Liver (tissue), 9 donors: ENCODE measurements around the gene RHNO1. TPM values are rescaled to one million over a fixed set of nuclear protein-coding genes. Genes with fewer than 3 reads are reported as not detected.

Experiments used
- DNase-seq: peaks from one replicate; pipeline ENCODE4 v3.0.0-alpha.2; 2017; ENCODE audit warnings: low spot score
- H3K27ac ChIP-seq, 2 donors: one replicate each; pipeline ENCODE4 v1.7.0; 2013; ENCODE audit warnings: inconsistent platforms in 2 of 2, low read length in 2 of 2, control low read depth in 1 of 2, low read depth in 1 of 2, mild to moderate bottlenecking in 1 of 2
- H3K27me3 ChIP-seq, 4 donors: one replicate each; pipeline versions ENCODE4 v1.6.1 to v1.7.0; 2013; ENCODE audit warnings: low read length in 3 of 4, inconsistent platforms in 1 of 4, mild to moderate bottlenecking in 1 of 4, moderate library complexity in 1 of 4; ENCODE audit not compliant: control insufficient read depth in 4 of 4, insufficient read depth in 4 of 4
- H3K36me3 ChIP-seq, 4 donors: one replicate each; pipeline versions ENCODE4 v1.6.1 to v1.7.0; 2013; ENCODE audit warnings: low read length in 3 of 4, mild to moderate bottlenecking in 3 of 4, low read depth in 1 of 4, moderate library complexity in 1 of 4; ENCODE audit not compliant: control insufficient read depth in 4 of 4, insufficient read depth in 3 of 4
- H3K4me1 ChIP-seq, 4 donors: one replicate each; pipeline versions ENCODE4 v1.6.1 to v1.7.0; 2013; ENCODE audit warnings: low read length in 3 of 4, mild to moderate bottlenecking in 3 of 4, moderate library complexity in 1 of 4; ENCODE audit not compliant: control insufficient read depth in 4 of 4, insufficient read depth in 4 of 4
- H3K4me3 ChIP-seq, 3 donors: one replicate each; pipeline versions ENCODE4 v1.6.1 to v1.7.0; 2013; ENCODE audit warnings: low read length in 3 of 3, control low read depth in 1 of 3, low read depth in 1 of 3, mild to moderate bottlenecking in 1 of 3
- H3K9ac ChIP-seq, 2 donors: one replicate each; pipeline ENCODE4 v1.7.0; 2013; ENCODE audit warnings: low read length in 2 of 2, mild to moderate bottlenecking in 2 of 2, moderate library complexity in 2 of 2, control low read depth in 1 of 2, low read depth in 1 of 2
- H3K9me3 ChIP-seq, 4 donors: one replicate each; pipeline versions ENCODE4 v1.6.1 to v1.7.0; 2013; ENCODE audit warnings: low read length in 3 of 4; ENCODE audit not compliant: control insufficient read depth in 4 of 4
- CTCF ChIP-seq: fragments of 150-350 bp; IDR thresholded peaks from 2 replicates; pipeline ENCODE4 v1.5.1; 2017; ENCODE audit warnings: improper control_type of control experiment, low read depth, low read length; ENCODE audit not compliant: missing input control
- EGR1 ChIP-seq, 2 donors: IDR thresholded peaks; 2 replicates each; pipeline ENCODE4 v1.6.1; 2016 to 2018; ENCODE audit warnings: antibody characterized with exemption in 2 of 2, low read depth in 2 of 2
- FOXA2 ChIP-seq: IDR thresholded peaks from 2 replicates; pipeline ENCODE4 v1.6.1; 2016; ENCODE audit warnings: antibody characterized with exemption
- GABPA ChIP-seq, 2 donors: IDR thresholded peaks in 1 of 2; conservative IDR thresholded peaks in 1 of 2; 2 replicates each; pipeline ENCODE4 v1.6.1; 2016; ENCODE audit warnings: antibody characterized with exemption in 2 of 2, mild to moderate bottlenecking in 1 of 2, moderate library complexity in 1 of 2
- HNF4A ChIP-seq, 2 donors: conservative IDR thresholded peaks; 2 replicates each; pipeline ENCODE4 v1.6.1; 2016; ENCODE audit warnings: antibody characterized with exemption in 2 of 2, mild to moderate bottlenecking in 2 of 2
- HNF4G ChIP-seq: IDR thresholded peaks from 2 replicates; pipeline ENCODE4 v1.6.1; 2016; ENCODE audit warnings: antibody characterized with exemption
- JUND ChIP-seq, 2 donors: IDR thresholded peaks; 2 replicates each; pipeline ENCODE4 v1.6.1; 2016; ENCODE audit warnings: antibody characterized with exemption in 2 of 2
- MAX ChIP-seq: IDR thresholded peaks from 2 replicates; pipeline ENCODE4 v1.6.1; 2016; ENCODE audit warnings: antibody characterized with exemption
- NR2F2 ChIP-seq: IDR thresholded peaks from 2 replicates; pipeline ENCODE4 v1.6.1; 2016; ENCODE audit warnings: antibody characterized with exemption
- RAD21 ChIP-seq, 2 donors: IDR thresholded peaks; 2 replicates each; pipeline ENCODE4 v1.6.1; 2016; ENCODE audit warnings: antibody characterized with exemption in 2 of 2, mild to moderate bottlenecking in 2 of 2
- RXRA ChIP-seq, 2 donors: IDR thresholded peaks; 2 replicates each; pipeline ENCODE4 v1.6.1; 2017 to 2018; ENCODE audit warnings: antibody characterized with exemption in 2 of 2, mild to moderate bottlenecking in 1 of 2
- SP1 ChIP-seq: IDR thresholded peaks from 2 replicates; pipeline ENCODE4 v1.6.1; 2018; ENCODE audit warnings: antibody characterized with exemption, mild to moderate bottlenecking
- TAF1 ChIP-seq: conservative IDR thresholded peaks from 2 replicates; pipeline ENCODE4 v1.6.1; 2016; ENCODE audit warnings: antibody characterized with exemption, mild to moderate bottlenecking
- YY1 ChIP-seq: IDR thresholded peaks from 2 replicates; pipeline ENCODE4 v1.6.1; 2016; ENCODE audit warnings: antibody characterized with exemption, mild to moderate bottlenecking
- ZBTB33 ChIP-seq: IDR thresholded peaks from 2 replicates; pipeline ENCODE4 v1.6.1; 2016; ENCODE audit warnings: antibody characterized with exemption
- WGBS: extraction: QIAGEN DNeasy Blood & Tissue Kit; methylation state at CpG from one replicate; pipeline ENCODE4 v1.1.7; 2013; 5-methylcytosine and 5-hydroxymethylcytosine counted together
- polyA plus RNA-seq, 2 donors: library from polyadenylated mRNA; stranded (reverse) in 1 of 2; unstranded in 1 of 2; fragments of 200-250 nt in 1 of 2; fragments of >200 nt in 1 of 2; fragmentation: Nextera tagmentation in 1 of 2; extraction: Ambion mirVana in 1 of 2; gene quantifications; one replicate each; pipeline versions ENCODE4 v1.2.1 to v1.2.3, GENCODE V29; 2013 to 2015
- total RNA-seq, 2 donors: library from RNA; depleted of rRNA; stranded (reverse); fragments of >200 nt; gene quantifications; one replicate each; pipeline ENCODE4 v1.2.3, GENCODE V29; 2014
- donor health status: healthy.
- donor health status: healthy.
- donor health status: healthy.
- donor health status: healthy.
- donor health status: healthy.

Gene RHNO1
- total and polyA plus RNA-seq, 4 donors: 1.4 to 14.5 (median 2.8) TPM

GRCh38 chr12:2886768-2887450 lies 9.9 kb downstream of the RHNO1 start:
- TF ChIP-seq CTCF (no peak), HNF4A (conservative IDR thresholded peaks at IDR 0.05) (peak in 1 of 2 donors; percentile 22)
- no peak overlapping the region for H3K27ac ChIP-seq
- H3K9ac ChIP-seq: no peak overlapping the region
- no peaks in the 10 kb centered on the region for H3K9me3 ChIP-seq
- no peaks in the 10 kb centered on the region for H3K27me3 ChIP-seq
- WGBS: 76% methylated on average over 10 of the region's 10 CpGs
- H3K4me3 ChIP-seq: no peak overlapping the region
- DNase-seq: no peak
- H3K36me3 ChIP-seq: no peaks in the 10 kb centered on the region
- peaks cover 0 to 12% (median 4%) of the 10 kb centered on the region in 4 donors for H3K4me1 ChIP-seq

GRCh38 chr12:2890001-2890387 lies 13.0 kb downstream of the RHNO1 start:
- peak overlapping the region; percentile 60 to 88 (median 74) for H3K4me3 ChIP-seq
- H3K4me1 ChIP-seq: peaks cover 0 to 9% (median 6%) of the 10 kb centered on the region in 4 donors
- H3K36me3 ChIP-seq: no peaks in the 10 kb centered on the region
- 76% methylated on average over 10 of the region's 10 CpGs for WGBS
- H3K9ac ChIP-seq: peak overlapping the region; percentile 17 to 45
- peak overlapping the region; percentile 57 to 63 for H3K27ac ChIP-seq
- DNase-seq: no peak
- H3K9me3 ChIP-seq: no peaks in the 10 kb centered on the region
- TF ChIP-seq MAX (no peak), HNF4G (no peak), FOXA2 (no peak), ZBTB33 (no peak), EGR1 (IDR thresholded peaks at IDR 0.05; ENCODE audit: low read depth in 2 of 2) (no peak), HNF4A (conservative IDR thresholded peaks at IDR 0.05) (no peak), RAD21 (IDR thresholded peaks at IDR 0.05) (no peak), GABPA (IDR thresholded peaks at IDR 0.05 in 1 of 2, conservative IDR thresholded peaks at IDR 0.05 in 1 of 2) (no peak), NR2F2 (no peak), YY1 (no peak), SP1 (no peak), JUND (IDR thresholded peaks at IDR 0.05) (no peak), CTCF (no peak), RXRA (IDR thresholded peaks at IDR 0.05) (no peak), TAF1 (no peak)
- H3K27me3 ChIP-seq: no peaks in the 10 kb centered on the region
